GM19467 (cell line): ENCODE measurements around the gene CDX2.

Experiments
- ATAC-seq: cut with Tn5 transposase; IDR thresholded peaks from one replicate; pipeline ENCODE4 v1.9.1; 2021; ENCODE audit warnings: mild to moderate bottlenecking, moderate library complexity; ENCODE audit not compliant: unreplicated experiment

The CDX2 gene

GRCh38 chr13:27919659-27919933 is 49.5 kb downstream of the CDX2 start:
- ATAC-seq: no peak

- ATAC-seq: no peak
These were observed 50.0 kb downstream of the CDX2 start for GRCh38 chr13:27918918-27919658.

- ATAC-seq: no peak
These were observed 50.8 kb downstream of the CDX2 start for GRCh38 chr13:27918041-27918917.

GRCh38 chr13:27917121-27917947 is 51.8 kb downstream of the CDX2 start:
- no peak for ATAC-seq

GRCh38 chr13:27915301-27916207 is 53.6 kb downstream of the CDX2 start:
- ATAC-seq: no peak

- no peak for ATAC-seq
These were observed 56.0 kb downstream of the CDX2 start for GRCh38 chr13:27913160-27913559.

- ATAC-seq: no peak
These were observed 57.6 kb downstream of the CDX2 start for GRCh38 chr13:27911521-27911920.
